Femur (tissue), 1 donor: ENCODE measurements around the gene CD80.
A peak's percentile ranks its signal among the peaks of the same experiment; 100 is the strongest.
"Not testable (repeated sequence)": the region's sequence is repeated elsewhere in the genome, so short reads cannot be mapped to it uniquely, and the experiment has no call there.

Experiments
- DNase-seq: peaks from one replicate; pipeline ENCODE4 v3.0.0-alpha.2; 2017

The CD80 gene

GRCh38 chr3:119580067-119580760 lies 20.8 kb upstream of the CD80 start:
- peak; percentile 67 for DNase-seq

- DNase-seq = peak; percentile 88
Observed at GRCh38 chr3:119579366-119580066, 20.1 kb upstream of the CD80 start, which contains the start of gene ADPRH. TSS of gene ADPRH (plus strand) at chr3:119579492. CDS start at chr3:119582170, 2,678 bp downstream.

DNA sequence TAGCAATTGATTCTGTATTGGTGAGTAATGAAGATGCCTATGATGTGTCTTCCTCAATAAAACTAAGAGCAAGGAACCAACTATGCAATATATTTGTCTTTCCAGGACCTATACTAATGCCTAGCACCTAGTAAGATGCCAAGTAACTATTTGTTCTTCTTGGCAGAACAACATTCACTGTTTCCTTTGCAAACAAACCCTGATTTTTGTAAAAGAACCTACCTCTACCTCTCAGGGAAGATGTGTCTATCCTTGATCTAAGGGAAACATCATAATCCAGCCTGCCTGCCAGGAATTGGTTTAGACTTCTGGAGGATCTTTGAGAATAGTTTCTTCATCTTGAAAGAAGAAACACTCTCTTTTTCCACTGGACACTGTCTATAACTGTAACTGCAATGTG lies 16.1 kb upstream of the CD80 start:
- DNase-seq = no peak

DNA sequence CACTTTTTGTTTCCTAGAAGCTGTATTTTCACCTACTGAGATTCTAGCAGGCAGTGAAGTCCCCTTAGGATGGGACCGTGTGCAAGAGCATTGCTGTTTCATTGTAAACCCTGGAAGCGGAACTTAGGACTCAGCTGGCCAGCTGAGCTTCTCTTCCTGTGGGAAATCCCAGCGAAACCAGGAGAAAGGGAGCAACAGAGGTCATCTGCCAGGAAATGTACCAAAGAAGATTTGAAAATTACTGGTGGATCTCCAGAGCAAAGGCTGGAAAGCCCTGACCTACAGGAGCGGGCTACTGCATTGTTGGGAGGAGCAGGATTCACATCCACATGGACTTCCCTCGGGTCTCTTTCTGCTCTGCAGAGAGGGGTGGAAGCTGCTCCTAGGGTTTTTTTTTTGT lies 12.3 kb upstream of the CD80 start:
- DNase-seq = no peak

GRCh38 chr3:119571230-119571629 lies 11.8 kb upstream of the CD80 start:
- no peak for DNase-seq

- no peak for DNase-seq
Observed at GRCh38 chr3:119570229-119570628, 10.8 kb upstream of the CD80 start.

DNA sequence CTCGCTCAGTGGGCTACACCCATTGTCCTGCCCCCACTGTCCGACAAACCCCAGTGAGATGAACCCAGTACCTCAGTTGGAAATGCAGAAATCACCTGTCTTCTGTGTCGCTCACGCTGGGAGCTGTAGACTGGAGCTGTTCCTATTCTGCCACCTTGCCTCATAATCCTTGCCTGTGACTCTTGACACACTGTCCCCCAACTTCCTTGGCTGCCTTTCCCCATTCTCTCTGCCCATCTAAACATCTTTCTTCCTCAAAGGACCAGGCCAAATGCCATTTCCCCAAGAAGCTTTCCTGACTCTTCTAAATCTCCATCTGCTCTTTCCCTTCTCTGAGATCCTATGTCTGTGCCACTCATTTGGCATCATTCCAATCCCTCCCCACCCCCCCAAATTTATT lies 9.7 kb upstream of the CD80 start:
- no peak for DNase-seq

- DNase-seq = not testable (repeated sequence)
Observed at GRCh38 chr3:119563334-119563733, 3.9 kb upstream of the CD80 start.

DNA sequence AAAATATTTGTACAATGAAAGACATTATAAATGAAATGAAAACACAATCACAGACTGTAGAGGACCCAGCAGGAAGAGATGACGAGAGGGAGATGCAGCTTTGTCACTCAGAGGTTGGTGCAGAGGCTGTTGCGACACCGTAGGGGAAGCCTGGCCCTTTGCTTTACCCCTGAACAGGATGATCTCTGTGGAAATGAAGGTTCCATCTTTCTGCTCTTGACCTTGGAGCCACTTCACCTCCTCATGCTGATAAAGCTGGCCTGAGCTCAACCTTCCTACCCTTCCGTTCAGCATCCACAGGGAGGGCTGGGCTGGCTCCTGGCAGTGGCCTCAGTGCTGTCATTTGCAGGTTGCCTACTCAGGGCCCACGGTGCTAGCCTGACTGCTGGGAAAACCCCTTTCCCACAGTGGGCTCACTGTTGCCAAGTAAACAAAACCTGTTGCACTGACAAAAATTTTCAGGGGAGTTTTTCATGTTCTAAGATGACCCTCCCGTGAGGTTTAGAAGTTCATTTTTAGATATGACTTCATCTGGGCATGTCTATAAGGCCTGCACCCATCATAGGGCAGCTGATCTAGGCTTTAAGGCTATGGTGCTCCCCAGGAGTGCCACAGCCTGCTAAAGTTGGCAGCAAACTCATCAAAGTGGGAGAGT lies 3.0 kb upstream of the CD80 start:
- no peak for DNase-seq

DNA sequence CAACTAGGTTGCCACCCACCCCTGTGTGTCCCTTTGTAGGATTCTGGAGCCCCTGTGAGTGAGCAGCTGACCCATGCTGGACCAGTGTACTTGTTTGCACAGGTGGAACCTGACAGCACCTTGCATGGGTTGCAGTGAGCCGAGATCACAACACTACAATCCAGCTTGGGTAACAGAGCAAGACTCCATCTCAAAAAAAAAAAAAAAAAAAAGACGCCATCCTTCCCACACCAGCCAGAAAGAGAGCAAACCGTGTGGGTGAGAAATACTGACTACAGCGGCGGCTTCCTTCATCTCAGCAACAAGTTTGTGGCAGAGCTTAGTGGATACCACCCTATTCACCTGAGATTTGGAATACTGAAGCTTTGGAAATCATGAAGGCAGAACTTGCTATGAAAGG lies 746 bp upstream of the CD80 start:
- no peak for DNase-seq

DNA sequence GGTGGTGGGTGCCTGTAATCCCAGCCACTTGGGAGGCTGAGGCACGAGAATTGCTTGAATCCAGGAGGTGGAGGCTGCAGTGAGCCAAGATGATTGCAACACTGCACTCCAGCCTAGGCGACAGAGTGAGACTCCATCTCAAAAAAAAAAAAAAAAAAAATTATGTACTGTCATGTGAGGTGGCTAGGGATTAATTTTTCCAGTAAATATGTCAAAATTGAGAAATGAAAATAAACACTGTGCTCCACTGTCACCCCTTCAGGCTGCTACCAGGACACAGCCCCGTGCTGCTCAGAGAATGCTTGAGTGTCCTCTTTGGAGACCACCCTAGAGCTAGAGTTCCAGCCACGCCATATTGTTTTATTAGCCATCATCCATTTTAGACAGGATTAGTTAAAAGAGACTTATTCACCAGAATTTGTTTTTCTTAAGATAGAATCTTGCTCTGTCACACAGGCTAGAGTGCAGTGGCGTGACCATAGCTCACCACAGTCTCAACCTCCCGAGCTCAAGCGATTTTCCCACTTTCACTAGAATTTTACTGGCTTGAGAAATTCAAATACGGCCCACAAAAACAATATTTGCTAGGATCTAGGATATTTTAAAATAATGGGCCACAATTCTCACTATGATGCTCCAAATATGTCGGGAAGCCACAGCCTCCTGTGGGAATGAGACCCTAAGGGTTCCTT lies 642 bp downstream of the CD80 start:
- no peak for DNase-seq

- DNase-seq = no peak
Observed at GRCh38 chr3:119557877-119558269, 1.5 kb downstream of the CD80 start.

GRCh38 chr3:119557192-119557876 lies 2.1 kb downstream of the CD80 start:
- no peak for DNase-seq

DNA sequence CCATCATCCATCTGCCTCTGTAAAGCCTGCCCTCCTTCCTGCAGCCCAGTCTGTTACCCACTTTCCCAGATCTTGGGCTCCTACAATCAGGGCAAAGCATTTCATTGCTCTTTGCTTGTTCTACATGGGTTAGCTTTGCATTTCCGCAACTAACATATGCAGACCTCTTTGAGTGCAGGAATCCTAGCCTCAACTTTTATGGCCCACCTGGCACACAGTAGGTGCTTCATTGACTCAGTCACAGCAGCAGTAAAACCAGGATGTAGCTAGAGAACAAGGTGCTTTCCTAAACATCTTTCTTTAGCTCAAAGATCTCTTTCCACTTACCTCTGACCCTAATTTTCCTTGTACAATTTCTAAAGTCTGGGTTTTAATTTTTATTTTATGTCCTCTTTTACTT lies 3.5 kb downstream of the CD80 start:
- no peak for DNase-seq

DNA sequence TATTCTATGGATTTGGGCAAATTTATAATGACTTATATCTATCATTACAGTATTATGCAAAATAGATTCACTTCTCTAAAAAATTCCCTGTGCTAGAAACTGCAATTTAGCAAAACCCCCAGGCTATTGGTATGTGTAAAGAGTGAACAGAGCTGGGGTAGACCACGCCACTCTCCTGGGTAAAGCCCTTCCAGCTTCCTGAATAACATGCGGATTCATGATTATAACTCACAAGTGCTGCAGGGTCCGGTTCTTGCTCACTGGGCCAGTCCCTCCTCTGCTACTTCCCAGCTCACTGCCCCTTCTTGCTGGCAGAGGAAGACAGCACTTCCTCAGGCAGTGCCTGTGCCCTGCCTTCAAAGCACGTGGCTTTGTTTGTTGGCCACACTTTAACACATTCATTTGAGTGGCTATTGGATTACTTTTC lies 4.1 kb downstream of the CD80 start:
- no peak for DNase-seq

DNA sequence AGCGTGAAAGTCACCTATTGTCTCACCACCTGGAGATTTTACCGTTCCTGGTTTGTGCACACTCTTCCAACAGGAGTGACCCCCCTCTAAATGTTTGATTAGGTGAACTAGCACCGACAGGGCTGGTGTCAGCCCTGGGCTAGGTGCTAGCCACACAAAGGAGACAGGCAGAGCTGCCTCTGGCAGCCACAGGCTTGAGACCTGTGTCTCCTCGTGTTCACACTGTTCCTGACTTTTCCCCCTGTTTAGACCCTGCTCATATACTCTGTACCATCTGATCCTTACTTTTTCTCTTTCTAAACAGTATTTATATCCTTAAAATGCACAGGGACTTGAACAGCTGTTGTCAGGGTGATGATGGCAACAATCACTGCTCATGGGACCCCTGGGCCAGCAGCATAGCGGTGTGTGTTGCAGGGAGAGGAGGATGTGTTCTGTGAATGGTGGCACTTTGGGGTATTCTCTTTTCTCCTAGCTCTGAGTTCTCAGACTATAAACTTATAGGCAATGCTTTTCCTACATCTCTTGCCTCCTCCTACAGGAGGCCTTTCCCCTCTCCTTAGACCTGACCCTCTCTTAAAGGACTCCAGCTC lies 5.5 kb downstream of the CD80 start:
- no peak for DNase-seq

- DNase-seq = not testable (repeated sequence)
Observed at GRCh38 chr3:119552928-119553327, 6.5 kb downstream of the CD80 start.

- no peak for DNase-seq
Observed at GRCh38 chr3:119551598-119551997, 7.8 kb downstream of the CD80 start.

DNA sequence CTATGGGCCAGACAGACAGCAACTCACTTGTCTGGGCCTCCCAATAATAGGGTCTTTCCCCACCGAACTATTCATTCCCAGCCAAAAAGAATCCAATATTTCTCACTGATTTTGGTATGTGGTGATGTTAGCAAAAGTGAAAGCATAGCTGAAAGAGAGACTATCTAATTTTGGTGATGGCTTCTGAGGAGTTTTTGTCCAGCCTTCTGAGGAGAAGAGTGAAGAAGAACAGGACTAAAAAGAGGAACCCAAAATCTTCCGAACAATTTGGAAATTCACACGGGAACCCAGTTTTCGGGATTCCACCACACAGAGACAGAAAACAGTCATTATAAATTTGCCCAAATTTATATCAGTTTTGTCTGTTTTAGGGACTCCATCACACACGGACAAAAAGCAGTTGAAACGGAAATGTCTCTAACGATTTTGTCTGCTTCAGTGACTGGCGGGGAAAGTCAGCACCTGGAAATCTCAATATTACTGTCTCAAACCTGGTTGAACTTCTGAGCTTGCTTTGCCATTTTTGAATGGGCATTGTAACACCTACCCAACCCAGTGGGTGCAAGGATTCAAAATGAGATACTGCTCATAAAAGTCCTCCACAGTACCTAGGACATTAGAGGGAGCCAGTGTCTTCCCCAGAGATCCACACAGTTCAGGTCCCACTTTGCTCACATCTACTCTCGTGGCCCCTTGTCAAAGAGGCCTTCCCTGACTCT lies 9.1 kb downstream of the CD80 start:
- DNase-seq = no peak

GRCh38 chr3:119548341-119548740 lies 11.1 kb downstream of the CD80 start:
- DNase-seq = no peak

- DNase-seq = no peak
Observed at GRCh38 chr3:119547227-119547626, 12.2 kb downstream of the CD80 start.

DNA sequence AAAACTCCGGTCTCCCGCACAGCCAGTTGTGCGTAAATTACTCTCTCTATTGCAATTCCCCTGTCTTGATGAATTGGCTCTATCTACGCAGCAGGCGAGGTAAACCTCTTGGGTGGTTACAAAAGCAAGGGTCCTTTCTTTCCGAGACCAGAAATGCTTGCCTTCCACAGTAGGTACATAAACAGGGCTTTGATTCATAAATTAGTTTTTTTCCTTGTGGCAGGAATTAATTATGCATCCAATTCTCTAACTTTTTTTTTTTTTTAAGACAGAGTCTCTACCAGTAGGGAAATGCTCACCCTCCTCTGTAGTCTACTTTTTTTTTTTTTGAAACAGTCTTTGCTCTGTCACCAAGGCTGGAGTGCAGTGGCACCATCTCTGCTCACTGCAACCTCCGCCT lies 16.3 kb downstream of the CD80 start:
- no peak for DNase-seq
